Spleen (tissue), 11 donors: ENCODE measurements around the gene CDIPT. TPM values are rescaled to one million over a fixed set of nuclear protein-coding genes. Genes with fewer than 3 reads are reported as not detected.

Source experiments
- DNase-seq: peaks from one replicate; pipeline ENCODE4 v3.0.0-alpha.2; 2020
- H3K27ac ChIP-seq, 8 donors: fragments of 200-600 bp; sonication (generic) in 7 of 8; 1 replicate in 4 of 8; 2 replicates in 4 of 8; pipeline versions ENCODE4 v1.5.0 to v1.8.0; 2016 to 2021; ENCODE audit warnings: inconsistent platforms in 4 of 8, mild to moderate bottlenecking in 4 of 8, moderate library complexity in 1 of 8
- H3K27me3 ChIP-seq, 7 donors: fragments of 200-600 bp; sonication (generic) in 6 of 7; replicated peaks in 1 of 7; 1 replicate in 4 of 7; 2 replicates in 3 of 7; pipeline versions ENCODE4 v1.5.0 to v1.8.0; 2016 to 2021; ENCODE audit warnings: inconsistent platforms in 3 of 7, mild to moderate bottlenecking in 1 of 7
- H3K36me3 ChIP-seq, 6 donors: fragments of 200-600 bp; sonication (generic) in 5 of 6; 1 replicate in 4 of 6; 2 replicates in 2 of 6; pipeline versions ENCODE4 v1.5.0 to v1.8.0; 2016 to 2021; ENCODE audit warnings: inconsistent platforms in 2 of 6
- H3K4me1 ChIP-seq, 6 donors: fragments of 200-600 bp; sonication (generic) in 5 of 6; 1 replicate in 3 of 6; 2 replicates in 3 of 6; pipeline versions ENCODE4 v1.5.0 to v1.8.0; 2016 to 2021; ENCODE audit warnings: inconsistent platforms in 3 of 6
- H3K4me3 ChIP-seq, 8 donors: fragments of 200-600 bp; sonication (generic) in 7 of 8; 1 replicate in 4 of 8; 2 replicates in 4 of 8; pipeline versions ENCODE4 v1.5.0 to v1.8.0; 2016 to 2021; ENCODE audit warnings: inconsistent platforms in 4 of 8, mild to moderate bottlenecking in 4 of 8, moderate library complexity in 2 of 8
- H3K9me3 ChIP-seq, 8 donors: fragments of 200-600 bp; sonication (generic) in 7 of 8; 1 replicate in 4 of 8; 2 replicates in 4 of 8; pipeline versions ENCODE4 v1.5.0 to v1.8.0; 2016 to 2021; ENCODE audit warnings: inconsistent platforms in 4 of 8
- POLR2A ChIP-seq, 3 donors: fragments of 450-650 bp; IDR thresholded peaks; one replicate each; pipeline ENCODE4 v1.5.1; 2017; ENCODE audit warnings: antibody characterized with exemption in 3 of 3, mild to moderate bottlenecking in 1 of 3
- POLR2AphosphoS5 ChIP-seq, 3 donors: sonication (generic); formaldehyde crosslinking; IDR thresholded peaks; one replicate each; pipeline ENCODE4 v1.5.1; 2017; ENCODE audit warnings: antibody characterized with exemption in 3 of 3
- WGBS, 5 donors: extraction: QIAGEN DNeasy Blood & Tissue Kit in 3 of 5; methylation state at CpG; one replicate each; pipeline versions ENCODE4 v1.1.5 to v1.1.7; 2013 to 2018; 5-methylcytosine and 5-hydroxymethylcytosine counted together
- intact Hi-C: fragments of 100-400 bp; cut with DNase I; formaldehyde crosslinking; loops from one replicate; pipeline ENCODE4 v1.15.0; 2023; ENCODE audit warnings: low total_unique reads
- polyA plus RNA-seq, 3 donors: library from polyadenylated mRNA; stranded (reverse); fragments of 200-250 nt; gene quantifications; one replicate each; pipeline ENCODE4 v1.2.1, GENCODE V29; 2013
- total RNA-seq, 7 donors: library from RNA; depleted of rRNA in 3 of 7; stranded (reverse); fragments of >200 nt in 3 of 7; fragmentation: NEBNext Ultra II Directional in 4 of 7; extraction: Animal tissue kit (Norgen Biotek cat#: 25700) in 4 of 7; gene quantifications; one replicate each; pipeline versions ENCODE4 v1.1.0 to v1.2.1, GENCODE V29; 2016 to 2021
- TF ChIP-seq, protein P1 (sequence below), 11 experiments: fragments of 200-600 bp in 7 of 11; fragments of 450-650 bp in 4 of 11; sonication (generic) in 4 of 11; IDR thresholded peaks in 8 of 11; conservative IDR thresholded peaks in 3 of 11; 1 replicate in 7 of 11; 2 replicates in 4 of 11; pipeline versions ENCODE4 v1.4.0 to v1.8.0; 2016 to 2021; ENCODE audit warnings: antibody characterized with exemption in 11 of 11, inconsistent platforms in 4 of 11, mild to moderate bottlenecking in 1 of 11
- donor health status: healthy with polysubstance abuse.
- donor health status: DM: no; HTN: no; CAD: no; lungs with moderate emphysema.
- donor health status: DM: no; HTN: no; CAD: no.
- donor health status: Bipolar disorder and iron deficiency.
- donor health status: healthy.
- donor health status: DM: no; HTN: no; CAD: no.
- donor health status: DM: yes; HTN: yes; CAD: no.

CDIPT gene
- total and polyA plus RNA-seq, 10 donors, result 43.7 to 81.2 (median 65.5) TPM

DNA sequence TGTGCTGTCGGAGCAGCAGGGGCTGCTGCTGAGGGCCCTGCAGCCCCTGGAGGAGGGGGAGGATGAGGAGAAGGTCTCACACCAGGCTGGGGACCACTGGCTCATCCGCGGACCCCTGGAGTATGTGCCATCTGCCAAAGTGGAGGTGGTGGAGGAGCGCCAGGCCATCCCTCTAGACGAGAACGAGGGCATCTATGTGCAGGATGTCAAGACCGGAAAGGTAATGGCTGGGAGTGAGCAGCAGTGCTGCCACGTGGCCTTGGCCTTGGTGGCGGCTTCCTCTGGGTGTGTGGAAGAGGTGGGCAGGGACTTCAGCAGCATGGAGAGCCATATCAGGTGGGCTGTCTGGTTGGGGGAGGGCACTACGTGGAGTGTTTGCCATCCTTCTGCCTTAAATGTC lies 22.8 kb downstream of the CDIPT start:
- Histone ChIP-seq H3K4me1 (peaks cover 0 to 17% (median 6%) of the 10 kb centered on the region in 6 donors), H3K9me3 (no peaks in the 10 kb centered on the region), H3K27ac (peak overlapping the region in 4 of 8 donors; percentile 14 to 67 (median 32)), H3K4me3 (no peak overlapping the region), H3K27me3 (no peaks in the 10 kb centered on the region), H3K36me3 (peaks cover 0 to 100% (median 92%) of the 10 kb centered on the region in 6 donors)
- intact Hi-C loops, result no loop called here
- DNase-seq, result no peak
- peak; percentile 72 to 80 (median 74) for TF ChIP-seq POLR2AphosphoS5 (IDR thresholded peaks at IDR 0.05)
- TF ChIP-seq POLR2A (IDR thresholded peaks at IDR 0.05), result no peak
- TF ChIP-seq, protein P1, sequence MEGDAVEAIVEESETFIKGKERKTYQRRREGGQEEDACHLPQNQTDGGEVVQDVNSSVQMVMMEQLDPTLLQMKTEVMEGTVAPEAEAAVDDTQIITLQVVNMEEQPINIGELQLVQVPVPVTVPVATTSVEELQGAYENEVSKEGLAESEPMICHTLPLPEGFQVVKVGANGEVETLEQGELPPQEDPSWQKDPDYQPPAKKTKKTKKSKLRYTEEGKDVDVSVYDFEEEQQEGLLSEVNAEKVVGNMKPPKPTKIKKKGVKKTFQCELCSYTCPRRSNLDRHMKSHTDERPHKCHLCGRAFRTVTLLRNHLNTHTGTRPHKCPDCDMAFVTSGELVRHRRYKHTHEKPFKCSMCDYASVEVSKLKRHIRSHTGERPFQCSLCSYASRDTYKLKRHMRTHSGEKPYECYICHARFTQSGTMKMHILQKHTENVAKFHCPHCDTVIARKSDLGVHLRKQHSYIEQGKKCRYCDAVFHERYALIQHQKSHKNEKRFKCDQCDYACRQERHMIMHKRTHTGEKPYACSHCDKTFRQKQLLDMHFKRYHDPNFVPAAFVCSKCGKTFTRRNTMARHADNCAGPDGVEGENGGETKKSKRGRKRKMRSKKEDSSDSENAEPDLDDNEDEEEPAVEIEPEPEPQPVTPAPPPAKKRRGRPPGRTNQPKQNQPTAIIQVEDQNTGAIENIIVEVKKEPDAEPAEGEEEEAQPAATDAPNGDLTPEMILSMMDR (IDR thresholded peaks at IDR 0.05 in 8 of 11, conservative IDR thresholded peaks at IDR 0.05 in 3 of 11), result no peak
- WGBS, 5 donors, result 76 to 87% (median 76%) methylated on average over 9 to 10 of the region's 10 CpGs

DNA sequence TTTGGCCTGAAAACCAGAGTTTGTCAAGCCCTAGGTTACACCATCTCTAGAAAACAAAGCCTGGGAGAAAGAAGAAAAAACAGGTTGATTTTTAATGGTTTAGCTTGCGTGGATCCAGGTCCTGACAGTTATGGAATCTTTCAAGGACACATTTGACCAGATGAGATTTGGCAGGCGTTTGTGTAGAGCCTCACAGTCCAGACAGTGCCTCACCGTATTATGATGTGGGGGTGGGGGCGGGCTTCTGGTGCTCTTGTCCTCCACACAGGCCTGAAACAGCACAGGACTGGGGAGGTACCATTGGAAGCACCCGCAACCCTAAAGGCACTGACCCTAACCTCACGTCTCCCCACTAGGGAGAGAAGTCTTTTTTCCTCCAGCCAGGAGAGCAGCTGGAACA lies 23.2 kb downstream of the CDIPT start:
- no peak for DNase-seq
- Histone ChIP-seq H3K4me3 (no peak overlapping the region), H3K4me1 (peaks cover 0 to 17% (median 6%) of the 10 kb centered on the region in 6 donors), H3K27me3 (no peaks in the 10 kb centered on the region), H3K9me3 (no peaks in the 10 kb centered on the region), H3K36me3 (peaks cover 0 to 100% (median 92%) of the 10 kb centered on the region in 6 donors), H3K27ac (peak overlapping the region in 4 of 8 donors; percentile 14 to 67 (median 32))
- intact Hi-C loops, result no loop called here
- WGBS, 5 donors, result 71 to 86% (median 78%) methylated on average over 6 of the region's 6 CpGs
- TF ChIP-seq, protein P1 (IDR thresholded peaks at IDR 0.05 in 8 of 11, conservative IDR thresholded peaks at IDR 0.05 in 3 of 11), result no peak
- no peak for TF ChIP-seq POLR2AphosphoS5 (IDR thresholded peaks at IDR 0.05)
- no peak for TF ChIP-seq POLR2A (IDR thresholded peaks at IDR 0.05)

DNA sequence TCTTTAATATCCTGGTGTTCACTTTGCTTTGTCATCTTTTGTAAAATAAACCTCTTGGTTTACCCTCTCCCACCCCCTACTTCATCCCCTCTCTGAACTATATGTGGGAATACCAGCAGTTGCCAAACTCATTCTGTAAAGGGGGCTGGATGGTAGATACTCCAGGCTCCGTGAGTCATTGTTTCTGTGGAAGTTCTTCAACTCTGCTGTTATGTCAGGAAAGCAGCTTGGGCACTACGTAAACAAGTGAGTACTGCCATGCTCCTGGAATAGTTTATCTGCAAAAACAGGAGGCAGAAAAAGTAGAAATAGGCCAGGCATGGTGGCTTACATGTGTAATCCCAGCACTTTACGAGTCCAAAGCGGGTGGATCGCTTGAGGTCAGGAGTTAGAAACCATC lies 25.2 kb downstream of the CDIPT start:
- TF ChIP-seq, protein P1 (IDR thresholded peaks at IDR 0.05 in 8 of 11, conservative IDR thresholded peaks at IDR 0.05 in 3 of 11), result no peak
- TF ChIP-seq POLR2AphosphoS5 (IDR thresholded peaks at IDR 0.05) (no peak), POLR2A (IDR thresholded peaks at IDR 0.05) (no peak)
- intact Hi-C loops, result no loop called here
- 95 to 99% (median 97%) methylated on average over 5 of the region's 5 CpGs for WGBS, 5 donors
- DNase-seq, result no peak
- Histone ChIP-seq H3K36me3 (peaks cover 0 to 100% (median 95%) of the 10 kb centered on the region in 6 donors), H3K4me1 (peaks cover 0 to 17% (median 6%) of the 10 kb centered on the region in 6 donors), H3K4me3 (no peak overlapping the region), H3K27ac (no peak overlapping the region), H3K9me3 (no peaks in the 10 kb centered on the region), H3K27me3 (no peaks in the 10 kb centered on the region)

DNA sequence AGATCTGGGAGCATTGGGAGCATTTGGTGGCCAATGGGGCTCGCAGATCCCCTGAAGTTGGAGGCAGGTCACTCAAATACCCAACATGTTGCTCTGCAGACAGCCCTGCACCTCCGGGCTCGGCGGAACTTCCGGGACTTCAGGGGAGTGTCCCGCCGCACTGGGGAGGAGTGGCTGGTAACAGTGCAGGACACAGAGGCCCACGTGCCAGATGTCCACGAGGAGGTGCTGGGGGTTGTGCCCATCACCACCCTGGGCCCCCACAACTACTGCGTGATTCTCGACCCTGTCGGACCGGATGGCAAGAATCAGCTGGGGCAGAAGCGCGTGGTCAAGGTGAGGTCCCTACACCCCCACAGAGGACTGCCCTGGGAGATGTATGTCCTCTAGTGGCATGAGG lies 26.4 kb downstream of the CDIPT start:
- no peaks in the 10 kb centered on the region for H3K27me3 ChIP-seq
- H3K4me1 ChIP-seq, result peaks cover 0 to 17% (median 6%) of the 10 kb centered on the region in 6 donors
- TF ChIP-seq, protein P1 (IDR thresholded peaks at IDR 0.05 in 8 of 11, conservative IDR thresholded peaks at IDR 0.05 in 3 of 11), result no peak
- peak in 2 of 3 donors; percentile 21 to 66 for TF ChIP-seq POLR2AphosphoS5 (IDR thresholded peaks at IDR 0.05)
- no peak for TF ChIP-seq POLR2A (IDR thresholded peaks at IDR 0.05)
- H3K36me3 ChIP-seq, result peaks cover 0 to 100% (median 95%) of the 10 kb centered on the region in 6 donors
- no peak for DNase-seq
- no peaks in the 10 kb centered on the region for H3K9me3 ChIP-seq
- WGBS, 5 donors, result 88 to 95% (median 91%) methylated on average over 7 to 15 of the region's 15 CpGs
- no peak overlapping the region for H3K27ac ChIP-seq
- no peak overlapping the region for H3K4me3 ChIP-seq
- intact Hi-C loops, result no loop called here
